Measurements from ENCODE around the gene MAGI2.
"Not testable (repeated sequence)": the region's sequence is repeated elsewhere in the genome, so short reads cannot be mapped to it uniquely, and the experiment has no call there.

MAGI2 gene

GRCh38 chr7:78261302-78261701, 1192.2 kb downstream of the MAGI2 start:
- DNase-seq (ENCODE audit: low spot score) (no peak), FAIRE-seq (no peak)

DNA sequence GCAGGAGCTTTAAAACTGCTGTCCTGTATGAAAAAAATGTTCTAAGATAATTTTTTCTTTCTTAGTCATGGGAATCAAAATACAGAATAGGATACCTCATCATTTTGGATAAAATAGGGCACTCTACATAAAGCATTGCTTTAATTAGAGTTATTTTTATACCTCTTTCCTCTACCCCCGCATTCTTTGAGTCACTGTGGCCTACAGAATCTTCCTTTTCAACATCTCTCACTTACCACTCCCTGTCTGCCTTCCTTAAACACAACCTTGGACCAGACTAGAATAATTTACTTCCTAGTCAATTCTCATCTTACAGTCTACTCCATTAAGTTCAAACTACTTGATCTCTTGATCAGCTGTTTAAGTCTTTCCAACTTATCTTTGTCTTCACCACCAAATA, 1192.6 kb downstream of the MAGI2 start:
- no peak for FAIRE-seq
- DNase-seq (ENCODE audit: low spot score) = no peak

GRCh38 chr7:78254726-78255055, 1198.8 kb downstream of the MAGI2 start:
- no peak for FAIRE-seq
- no peak for DNase-seq (ENCODE audit: low spot score)

DNA sequence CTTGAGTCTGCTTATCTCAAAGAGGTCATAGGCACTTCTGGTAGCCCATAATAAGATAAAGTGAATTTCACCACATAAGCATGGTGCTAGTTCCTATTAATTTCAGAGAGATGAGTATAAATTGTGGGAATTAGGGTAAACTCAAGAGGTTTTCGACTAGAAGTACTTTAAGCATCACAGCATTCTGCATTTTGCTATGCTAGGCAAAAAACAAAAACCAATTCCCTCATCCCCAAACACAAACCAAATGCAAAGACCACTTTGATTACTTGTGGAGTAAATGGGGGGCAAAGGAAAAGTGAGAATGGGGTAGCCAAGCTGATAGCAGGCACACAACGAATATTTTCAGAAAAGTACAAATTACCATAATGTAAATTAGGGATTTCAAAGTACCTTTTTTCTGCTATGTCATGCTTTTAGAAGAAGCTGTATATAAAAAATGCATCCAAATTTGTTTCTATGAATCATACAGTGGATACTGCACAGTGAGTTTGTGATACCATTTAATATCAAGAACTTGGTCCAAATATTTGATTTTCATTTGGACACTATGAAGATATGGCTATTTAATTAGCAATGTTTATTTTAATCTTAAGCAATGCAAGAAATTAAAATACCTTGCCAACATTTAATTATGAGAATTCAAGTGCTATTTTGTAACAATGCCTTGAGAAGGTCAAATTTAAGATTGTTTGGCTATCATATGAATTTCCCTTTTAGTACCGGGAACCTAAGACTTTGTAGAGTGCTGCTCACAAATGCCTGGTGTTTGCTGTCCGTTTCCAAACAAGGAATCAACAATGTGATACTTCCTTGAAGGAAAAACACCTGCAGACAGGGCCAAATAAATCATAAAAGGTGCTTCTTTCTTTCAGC, 1199.4 kb downstream of the MAGI2 start:
- DNase-seq (ENCODE audit: low spot score) (no peak), FAIRE-seq (no peak)

GRCh38 chr7:78248867-78249266, 1204.6 kb downstream of the MAGI2 start:
- no peak for FAIRE-seq

GRCh38 chr7:78247910-78248689, 1205.4 kb downstream of the MAGI2 start:
- FAIRE-seq (no peak), DNase-seq (ENCODE audit: low spot score) (no peak)

More at GRCh38 chr7:78248867-78249266, 1204.6 kb downstream of the MAGI2 start:
- DNase-seq (ENCODE audit: low spot score) = no peak

- not testable (repeated sequence) for FAIRE-seq; DNase-seq (ENCODE audit: low spot score)
Observed at GRCh38 chr7:78240179-78240578, 1213.3 kb downstream of the MAGI2 start.

GRCh38 chr7:78234634-78235033, 1218.8 kb downstream of the MAGI2 start:
- FAIRE-seq = no peak

DNA sequence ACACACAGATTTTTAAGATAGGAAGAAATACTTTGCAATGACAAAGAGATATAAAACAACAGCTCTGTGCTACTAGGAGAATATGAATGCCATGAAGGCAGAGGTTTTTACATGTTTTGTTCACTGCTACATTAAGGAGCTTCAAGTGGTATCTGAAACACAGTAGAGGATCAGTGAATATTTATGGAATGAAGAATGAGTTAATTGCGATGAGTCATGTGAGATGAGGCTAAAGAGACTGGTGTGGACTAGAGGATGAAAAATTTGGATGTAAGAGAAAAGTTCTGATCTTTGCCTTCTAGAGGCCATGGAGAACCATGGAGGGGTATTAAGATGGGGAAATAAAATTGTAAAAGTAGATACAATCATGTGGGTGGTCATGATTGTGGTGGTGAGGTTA, 1220.7 kb downstream of the MAGI2 start:
- no peak for DNase-seq (ENCODE audit: low spot score)

More at GRCh38 chr7:78234634-78235033, 1218.8 kb downstream of the MAGI2 start:
- no peak for DNase-seq (ENCODE audit: low spot score)

GRCh38 chr7:78226059-78226719, 1227.3 kb downstream of the MAGI2 start:
- DNase-seq (ENCODE audit: low spot score) = peak; percentile 21
- FAIRE-seq = no peak

More for the DNA sequence above, 1220.7 kb downstream of the MAGI2 start:
- no peak for FAIRE-seq

DNA sequence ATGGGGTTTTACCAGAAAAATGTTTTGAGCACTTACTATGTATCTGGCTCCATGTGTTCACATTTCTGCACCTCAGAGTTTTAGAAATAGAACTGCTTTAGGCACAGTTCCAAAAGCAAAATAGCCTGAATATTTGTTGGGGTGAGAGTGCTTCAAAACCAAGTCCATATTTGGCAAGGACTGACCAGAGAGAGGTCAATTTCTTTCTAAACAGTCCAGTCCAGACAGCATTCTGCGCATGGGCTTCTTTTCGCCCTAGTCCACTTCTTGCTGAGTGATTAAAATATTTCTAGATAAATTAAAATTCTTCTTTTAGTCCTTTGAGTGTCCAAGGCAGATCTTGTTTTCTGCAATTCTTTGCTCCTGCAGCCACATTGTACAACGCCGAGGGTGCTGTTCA, 1227.9 kb downstream of the MAGI2 start:
- DNase-seq (ENCODE audit: low spot score) (no peak), FAIRE-seq (no peak)

DNA sequence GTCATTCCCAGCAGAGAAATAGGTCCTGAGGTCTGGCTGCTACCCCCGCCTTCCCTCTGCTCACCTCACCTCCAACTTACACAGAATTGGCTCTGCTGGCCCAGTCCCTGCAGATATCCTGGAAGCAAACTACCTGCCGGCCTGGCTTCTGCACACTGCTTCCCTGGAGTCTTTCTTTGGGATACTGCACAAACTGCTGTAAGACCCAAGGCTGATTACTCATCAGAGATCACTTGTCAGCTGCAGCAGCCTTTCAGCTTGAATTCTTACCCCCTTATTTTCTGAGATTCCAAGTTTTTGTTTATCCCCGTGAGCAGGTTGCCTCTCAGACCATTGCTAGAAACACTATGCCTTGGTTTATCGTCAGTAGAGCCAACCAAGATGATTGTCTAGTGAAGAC, 1228.5 kb downstream of the MAGI2 start:
- FAIRE-seq (no peak), DNase-seq (ENCODE audit: low spot score) (no peak)

DNA sequence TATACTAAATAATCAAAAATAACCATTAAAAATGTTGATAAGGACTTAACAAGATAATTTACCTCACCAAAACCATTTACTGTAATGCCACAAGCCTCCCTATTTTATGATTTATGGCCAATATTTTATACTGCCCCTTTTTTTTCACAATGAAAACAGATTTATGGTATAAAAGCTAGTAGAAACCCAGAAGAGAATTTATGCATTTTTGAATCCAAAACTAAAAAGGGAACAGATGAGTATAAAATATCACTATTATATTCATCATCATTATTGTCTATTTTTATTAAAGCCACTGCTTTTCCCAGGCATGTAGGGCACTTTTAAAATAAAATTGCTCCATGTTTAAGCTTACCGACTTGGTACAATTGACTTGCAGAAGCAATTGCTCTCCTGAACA, 1229.9 kb downstream of the MAGI2 start:
- no peak for FAIRE-seq
- no peak for DNase-seq (ENCODE audit: low spot score)

DNA sequence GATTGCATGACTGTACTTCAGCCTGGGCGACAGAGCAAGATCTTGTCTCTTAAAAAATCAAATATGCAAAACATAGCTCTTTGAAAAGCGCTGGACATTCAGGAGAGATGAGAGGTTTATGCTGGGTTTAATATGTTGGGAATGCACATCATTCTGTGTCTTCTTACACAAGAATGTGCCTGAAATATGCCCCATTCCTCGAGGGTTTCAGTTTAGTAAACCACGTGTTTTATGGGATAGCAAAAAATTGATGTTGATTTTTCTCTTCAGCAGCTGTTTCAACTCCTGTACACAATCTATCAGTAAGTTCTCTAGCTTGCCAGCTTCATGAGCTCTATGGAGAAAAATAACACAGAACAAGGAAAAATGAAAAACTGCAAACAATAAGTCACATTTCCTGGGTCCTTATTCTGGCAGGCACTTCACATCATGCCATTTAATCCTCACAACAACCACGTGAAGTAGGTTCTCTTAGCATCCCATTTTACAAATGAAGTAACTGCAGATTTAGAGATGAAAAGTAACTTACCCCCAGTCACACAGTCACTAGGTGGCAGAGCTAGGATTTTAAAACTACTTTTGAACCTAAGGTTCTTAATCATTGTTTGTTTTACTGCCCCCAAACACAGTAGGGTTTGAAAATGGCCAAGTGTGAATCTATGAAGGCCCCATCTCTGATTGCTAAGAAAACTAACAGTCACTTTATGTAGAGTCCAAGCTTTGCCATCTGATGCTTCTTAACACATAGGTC, 1231.3 kb downstream of the MAGI2 start:
- no peak for FAIRE-seq

GRCh38 chr7:78220754-78221153, 1232.7 kb downstream of the MAGI2 start:
- no peak for FAIRE-seq
- DNase-seq (ENCODE audit: low spot score) = no peak

More for the DNA sequence above, 1231.3 kb downstream of the MAGI2 start:
- DNase-seq (ENCODE audit: low spot score) = no peak

DNA sequence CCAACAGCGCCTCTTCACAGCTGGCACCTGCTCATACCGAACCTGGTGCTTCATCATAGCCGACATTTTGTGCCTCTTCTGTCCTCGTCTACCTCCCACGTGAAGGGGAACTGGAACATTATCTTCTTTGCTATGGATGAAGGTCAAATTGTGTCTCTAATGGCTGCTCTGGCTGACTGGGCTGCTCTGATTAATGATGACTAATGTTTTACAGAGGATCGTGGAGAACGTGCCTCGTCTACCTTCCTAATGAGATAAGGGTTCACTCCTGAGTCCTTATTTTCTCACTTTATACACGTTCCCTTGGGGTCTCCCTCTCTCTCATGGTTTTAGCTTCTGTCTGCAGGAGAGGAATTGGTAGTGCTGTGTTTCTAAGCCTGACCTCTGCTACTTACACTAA, 1234.6 kb downstream of the MAGI2 start:
- no peak for FAIRE-seq

DNA sequence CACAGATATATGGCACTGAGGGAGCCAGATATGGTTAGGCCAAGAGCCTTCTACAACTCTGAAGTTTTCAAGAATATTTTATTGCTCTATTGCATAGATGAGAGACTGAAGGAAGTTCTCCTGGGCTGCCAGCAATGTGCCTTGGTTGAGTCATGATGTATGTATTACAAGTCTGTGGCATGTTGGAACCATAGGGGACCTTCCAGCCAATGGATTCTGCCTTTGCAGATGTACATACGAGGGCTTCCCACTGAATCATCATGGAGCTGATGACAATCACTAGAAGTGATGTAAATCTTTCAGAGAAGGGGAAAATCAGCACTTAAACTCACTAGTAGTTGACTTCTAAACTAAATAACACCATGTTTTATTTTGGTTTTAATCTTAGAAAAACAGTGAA, 1235.4 kb downstream of the MAGI2 start:
- DNase-seq (ENCODE audit: low spot score) (no peak), FAIRE-seq (no peak)

More for the DNA sequence above, 1234.6 kb downstream of the MAGI2 start:
- no peak for DNase-seq (ENCODE audit: low spot score)

DNA sequence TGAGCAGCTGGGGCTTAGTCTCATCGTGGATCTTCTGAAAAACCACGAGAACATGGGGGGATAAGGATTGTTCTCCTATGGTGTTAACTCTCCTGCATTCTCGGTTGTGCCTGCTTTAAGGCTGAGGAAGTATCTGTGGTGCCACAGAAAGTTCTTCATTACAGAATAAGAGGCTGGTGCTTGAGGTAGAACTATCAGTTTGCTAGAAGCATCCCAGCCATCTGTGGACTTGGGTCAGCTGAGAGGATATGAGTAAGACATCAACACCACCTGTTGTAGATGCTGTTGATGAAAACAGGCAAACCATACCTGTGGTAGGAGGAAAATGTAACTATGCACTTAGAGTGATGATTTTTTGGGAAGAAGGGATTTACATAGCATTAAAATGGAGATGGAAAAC, 1238.3 kb downstream of the MAGI2 start:
- no peak for DNase-seq (ENCODE audit: low spot score)
- FAIRE-seq = no peak

GRCh38 chr7:78213402-78213801, 1240.1 kb downstream of the MAGI2 start:
- DNase-seq (ENCODE audit: low spot score) = no peak
- FAIRE-seq = no peak

DNA sequence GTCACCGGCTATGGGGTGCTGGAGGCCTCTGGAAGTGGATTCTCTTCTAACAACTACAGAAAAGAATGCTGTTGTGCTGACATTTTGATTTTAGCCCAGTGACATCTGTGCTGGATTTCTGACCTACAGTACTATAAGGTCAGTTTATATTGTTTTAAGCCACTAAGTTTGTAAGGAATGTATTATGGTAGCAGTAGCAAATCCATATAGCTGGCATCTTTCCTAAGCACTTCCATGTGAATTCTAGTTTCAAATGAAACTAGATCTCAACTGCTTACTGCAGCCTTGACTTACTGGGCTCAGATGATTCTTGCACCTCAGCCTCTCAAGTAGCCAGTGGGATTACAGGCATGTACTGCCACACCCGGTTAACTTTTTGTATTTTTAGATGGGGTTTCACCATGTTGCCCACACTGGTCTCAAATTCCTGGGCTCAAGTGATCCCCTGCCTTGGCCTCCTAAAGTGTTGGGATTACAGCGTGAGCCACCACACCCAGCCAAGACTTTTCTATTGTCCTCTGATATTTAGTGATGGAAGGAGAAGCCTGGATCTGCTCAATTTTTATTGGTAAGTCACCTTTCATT, 1240.9 kb downstream of the MAGI2 start:
- FAIRE-seq (no peak), DNase-seq (ENCODE audit: low spot score) (no peak)

- FAIRE-seq = no peak
- no peak for DNase-seq (ENCODE audit: low spot score)
Observed at GRCh38 chr7:78207269-78207668, 1246.2 kb downstream of the MAGI2 start.

Measured in urothelium cell line (cell line).